HepG2 (cell line): Measurements from ENCODE around the gene CD300LF. TPM values are rescaled to one million over a fixed set of nuclear protein-coding genes. Genes with fewer than 3 reads are reported as not detected.

Source experiments
- ATF7 ChIP-seq, 2 experiments: fragments of 450-650 bp in 1 of 2; sonication (generic) in 1 of 2; formaldehyde crosslinking in 1 of 2; IDR thresholded peaks; 2 replicates each; pipeline versions ENCODE4 v1.4.0 to v1.6.1; 2016 to 2020; ENCODE audit warnings: antibody characterized with exemption in 1 of 2, mild to moderate bottlenecking in 1 of 2, missing genetic modification reagents in 1 of 2
- HCFC1 ChIP-seq: fragments of 150-350 bp; IDR thresholded peaks from 2 replicates; pipeline ENCODE4 v1.6.1; 2014; ENCODE audit warnings: low read depth, low read length
- MAZ ChIP-seq, 2 experiments: sonication (generic) in 1 of 2; formaldehyde crosslinking in 1 of 2; IDR thresholded peaks; 2 replicates each; pipeline versions ENCODE4 v1.5.0 to v1.6.1; 2012 to 2020; ENCODE audit warnings: low read depth in 2 of 2, mild to moderate bottlenecking in 2 of 2, borderline replicate concordance in 1 of 2, improper control_type of control experiment in 1 of 2, low read length in 1 of 2, missing genetic modification reagents in 1 of 2, moderate library complexity in 1 of 2
- MBNL3 ChIP-seq: fragments of 250-450 bp; sonication (Bioruptor Pico); conservative IDR thresholded peaks from 2 replicates; pipeline ENCODE4 v1.8.0; 2022; ENCODE audit warnings: mild to moderate bottlenecking, inconsistent platforms
- NFIC ChIP-seq: IDR thresholded peaks from 2 replicates; pipeline ENCODE4 v1.6.1; 2012; ENCODE audit warnings: mild to moderate bottlenecking, low read length, inconsistent platforms
- POLR2G ChIP-seq: fragments of 200-400 bp; formaldehyde crosslinking; IDR thresholded peaks from 2 replicates; pipeline ENCODE4 v1.6.1; 2018; ENCODE audit warnings: mild to moderate bottlenecking, low read depth, low read length, moderate library complexity
- SPEN ChIP-seq: sonication (generic); formaldehyde crosslinking; IDR thresholded peaks from 2 replicates; pipeline ENCODE4 v1.5.1; 2020; ENCODE audit warnings: low read depth, mild to moderate bottlenecking, missing genetic modification reagents
- STAG1 ChIP-seq: sonication (generic); formaldehyde crosslinking; IDR thresholded peaks from 2 replicates; pipeline ENCODE4 v1.4.0; 2020; ENCODE audit warnings: missing genetic modification reagents
- TEAD2 ChIP-seq: sonication (generic); formaldehyde crosslinking; IDR thresholded peaks from 2 replicates; pipeline ENCODE4 v1.9.0; 2021; ENCODE audit warnings: missing genetic modification reagents
- ZNF883 ChIP-seq: sonication (generic); formaldehyde crosslinking; IDR thresholded peaks from 2 replicates; pipeline ENCODE4 v1.5.1; 2020; ENCODE audit warnings: mild to moderate bottlenecking, missing genetic modification reagents; ENCODE audit errors: not compliant biosample characterization
- polyA plus RNA-seq, 8 experiments: library from polyadenylated mRNA; depleted of rRNA in 3 of 8; stranded (reverse) in 7 of 8; unstranded in 1 of 8; fragments of >200 nt; fragmentation: Illumina TruSeq in 4 of 8; extraction: Trizol in 4 of 8; gene quantifications; 2 replicates each; pipeline versions ENCODE4 v1.2.1 to v1.2.3, GENCODE V29; 2011 to 2016; ENCODE audit warnings: low read depth in 4 of 8, missing spikeins in 1 of 8, mixed read lengths in 1 of 8; ENCODE audit not compliant: insufficient read depth in 1 of 8
- total RNA-seq, 5 experiments: library from RNA; depleted of rRNA; stranded (reverse); fragments of >200 nt; fragmentation: Illumina TruSeq; extraction: Trizol; gene quantifications; 2 replicates each; pipeline ENCODE4 v1.2.3, GENCODE V29; 2016; ENCODE audit warnings: low read depth in 1 of 5
- TF ChIP-seq, protein P1 (sequence below): sonication (generic); formaldehyde crosslinking; IDR thresholded peaks from 2 replicates; pipeline ENCODE4 v1.4.0; 2020; ENCODE audit warnings: missing genetic modification reagents, borderline replicate concordance
- TF ChIP-seq, protein P2 (sequence below): IDR thresholded peaks from 2 replicates; pipeline ENCODE4 v1.6.1; 2016; ENCODE audit warnings: missing compliant biosample characterization, missing genetic modification reagents, borderline replicate concordance
- TF ChIP-seq, protein P3 (sequence below): sonication (generic); formaldehyde crosslinking; IDR thresholded peaks from 2 replicates; pipeline ENCODE4 v1.5.0; 2020; ENCODE audit warnings: missing genetic modification reagents
- TF ChIP-seq, protein P4 (sequence below): sonication (generic); formaldehyde crosslinking; IDR thresholded peaks from 2 replicates; pipeline ENCODE4 v1.8.1; 2023; ENCODE audit warnings: mild to moderate bottlenecking, missing genetic modification reagents
- TF ChIP-seq, protein P5 (sequence below): sonication (generic); formaldehyde crosslinking; IDR thresholded peaks from 2 replicates; pipeline ENCODE4 v1.4.0; 2020; ENCODE audit warnings: missing genetic modification reagents, low read depth, mild to moderate bottlenecking, borderline replicate concordance
- TF ChIP-seq, protein P6 (sequence below): sonication (generic); formaldehyde crosslinking; IDR thresholded peaks from 2 replicates; pipeline ENCODE4 v1.4.0; 2020; ENCODE audit warnings: missing genetic modification reagents

Gene CD300LF
- total and polyA plus RNA-seq, 2 of the 13 experiments (the other 11 are each of a cell fraction or from before 2014, with no cell fraction given) = not detected

DNA sequence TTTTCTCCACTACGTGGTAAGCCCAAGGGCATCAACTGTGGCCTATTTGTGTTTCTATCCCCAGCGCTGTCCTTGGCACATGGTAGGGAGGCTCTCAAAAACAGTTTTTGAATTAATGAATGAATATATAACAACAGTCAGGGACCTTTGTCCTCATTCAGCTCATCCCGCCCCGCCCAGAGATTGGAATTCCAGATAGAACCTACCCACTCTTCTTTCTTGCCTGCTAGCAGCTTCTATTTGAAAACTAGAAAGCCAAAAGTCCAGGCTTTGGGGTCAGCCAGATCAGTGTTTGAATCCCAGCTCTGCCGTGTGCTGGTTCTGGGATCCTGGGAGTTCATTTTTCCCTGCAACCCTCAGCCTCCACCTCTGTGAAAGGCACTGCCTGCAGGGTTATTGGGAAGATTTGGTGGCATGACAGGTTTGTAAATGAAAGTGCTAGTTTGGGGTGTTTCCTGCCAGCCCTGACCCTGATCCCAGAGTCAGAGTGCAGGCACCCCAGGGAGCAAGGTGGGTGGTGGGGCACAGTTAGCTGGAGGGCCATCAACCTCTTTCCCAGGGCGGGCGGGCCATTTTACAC is 40.2 kb upstream of the CD300LF start (continued):
- TF ChIP-seq, protein P1, sequence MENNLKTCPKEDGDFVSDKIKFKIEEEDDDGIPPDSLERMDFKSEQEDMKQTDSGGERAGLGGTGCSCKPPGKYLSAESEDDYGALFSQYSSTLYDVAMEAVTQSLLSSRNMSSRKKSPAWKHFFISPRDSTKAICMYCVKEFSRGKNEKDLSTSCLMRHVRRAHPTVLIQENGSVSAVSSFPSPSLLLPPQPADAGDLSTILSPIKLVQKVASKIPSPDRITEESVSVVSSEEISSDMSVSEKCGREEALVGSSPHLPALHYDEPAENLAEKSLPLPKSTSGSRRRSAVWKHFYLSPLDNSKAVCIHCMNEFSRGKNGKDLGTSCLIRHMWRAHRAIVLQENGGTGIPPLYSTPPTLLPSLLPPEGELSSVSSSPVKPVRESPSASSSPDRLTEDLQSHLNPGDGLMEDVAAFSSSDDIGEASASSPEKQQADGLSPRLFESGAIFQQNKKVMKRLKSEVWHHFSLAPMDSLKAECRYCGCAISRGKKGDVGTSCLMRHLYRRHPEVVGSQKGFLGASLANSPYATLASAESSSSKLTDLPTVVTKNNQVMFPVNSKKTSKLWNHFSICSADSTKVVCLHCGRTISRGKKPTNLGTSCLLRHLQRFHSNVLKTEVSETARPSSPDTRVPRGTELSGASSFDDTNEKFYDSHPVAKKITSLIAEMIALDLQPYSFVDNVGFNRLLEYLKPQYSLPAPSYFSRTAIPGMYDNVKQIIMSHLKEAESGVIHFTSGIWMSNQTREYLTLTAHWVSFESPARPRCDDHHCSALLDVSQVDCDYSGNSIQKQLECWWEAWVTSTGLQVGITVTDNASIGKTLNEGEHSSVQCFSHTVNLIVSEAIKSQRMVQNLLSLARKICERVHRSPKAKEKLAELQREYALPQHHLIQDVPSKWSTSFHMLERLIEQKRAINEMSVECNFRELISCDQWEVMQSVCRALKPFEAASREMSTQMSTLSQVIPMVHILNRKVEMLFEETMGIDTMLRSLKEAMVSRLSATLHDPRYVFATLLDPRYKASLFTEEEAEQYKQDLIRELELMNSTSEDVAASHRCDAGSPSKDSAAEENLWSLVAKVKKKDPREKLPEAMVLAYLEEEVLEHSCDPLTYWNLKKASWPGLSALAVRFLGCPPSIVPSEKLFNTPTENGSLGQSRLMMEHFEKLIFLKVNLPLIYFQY (CRISPR knock-in tag) = no peak
- TF ChIP-seq MAZ (IDR thresholded peaks at IDR 0.05; ENCODE audit: borderline replicate concordance, low read depth, low read length) = no peak
- TF ChIP-seq MAZ (CRISPR knock-in tag; IDR thresholded peaks at IDR 0.05; ENCODE audit: low read depth) = 0 out of 2 replicates have a peak, but pooled peaks have one; percentile 2
- TF ChIP-seq, protein P2, sequence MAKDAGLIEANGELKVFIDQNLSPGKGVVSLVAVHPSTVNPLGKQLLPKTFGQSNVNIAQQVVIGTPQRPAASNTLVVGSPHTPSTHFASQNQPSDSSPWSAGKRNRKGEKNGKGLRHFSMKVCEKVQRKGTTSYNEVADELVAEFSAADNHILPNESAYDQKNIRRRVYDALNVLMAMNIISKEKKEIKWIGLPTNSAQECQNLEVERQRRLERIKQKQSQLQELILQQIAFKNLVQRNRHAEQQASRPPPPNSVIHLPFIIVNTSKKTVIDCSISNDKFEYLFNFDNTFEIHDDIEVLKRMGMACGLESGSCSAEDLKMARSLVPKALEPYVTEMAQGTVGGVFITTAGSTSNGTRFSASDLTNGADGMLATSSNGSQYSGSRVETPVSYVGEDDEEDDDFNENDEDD (CRISPR knock-in tag) = no peak; the same call in 1 of the 2 replicates
- no peak for TF ChIP-seq ZNF883 (CRISPR knock-in tag)
- TF ChIP-seq, protein P3, sequence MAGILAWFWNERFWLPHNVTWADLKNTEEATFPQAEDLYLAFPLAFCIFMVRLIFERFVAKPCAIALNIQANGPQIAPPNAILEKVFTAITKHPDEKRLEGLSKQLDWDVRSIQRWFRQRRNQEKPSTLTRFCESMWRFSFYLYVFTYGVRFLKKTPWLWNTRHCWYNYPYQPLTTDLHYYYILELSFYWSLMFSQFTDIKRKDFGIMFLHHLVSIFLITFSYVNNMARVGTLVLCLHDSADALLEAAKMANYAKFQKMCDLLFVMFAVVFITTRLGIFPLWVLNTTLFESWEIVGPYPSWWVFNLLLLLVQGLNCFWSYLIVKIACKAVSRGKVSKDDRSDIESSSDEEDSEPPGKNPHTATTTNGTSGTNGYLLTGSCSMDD (CRISPR knock-in tag) = peak; percentile 27; the same call in 1 of the 2 replicates
- TF ChIP-seq HCFC1 = no peak
- TF ChIP-seq ATF7 (IDR thresholded peaks at IDR 0.05) = no peak
- TF ChIP-seq ATF7 (CRISPR knock-in tag; IDR thresholded peaks at IDR 0.05) = no peak
- TF ChIP-seq NFIC = 0 out of 2 replicates have a peak, but pooled peaks have one; percentile 24
- TF ChIP-seq MBNL3 (CRISPR knock-in tag) = no peak
- TF ChIP-seq, protein P4, sequence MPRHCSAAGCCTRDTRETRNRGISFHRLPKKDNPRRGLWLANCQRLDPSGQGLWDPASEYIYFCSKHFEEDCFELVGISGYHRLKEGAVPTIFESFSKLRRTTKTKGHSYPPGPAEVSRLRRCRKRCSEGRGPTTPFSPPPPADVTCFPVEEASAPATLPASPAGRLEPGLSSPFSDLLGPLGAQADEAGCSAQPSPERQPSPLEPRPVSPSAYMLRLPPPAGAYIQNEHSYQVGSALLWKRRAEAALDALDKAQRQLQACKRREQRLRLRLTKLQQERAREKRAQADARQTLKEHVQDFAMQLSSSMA (CRISPR knock-in tag) = no peak
- 0 out of 2 replicates have a peak, but pooled peaks have one; percentile 3 for TF ChIP-seq SPEN
- TF ChIP-seq POLR2G = no peak
- TF ChIP-seq TEAD2 (CRISPR knock-in tag) = no peak
- TF ChIP-seq, protein P5, sequence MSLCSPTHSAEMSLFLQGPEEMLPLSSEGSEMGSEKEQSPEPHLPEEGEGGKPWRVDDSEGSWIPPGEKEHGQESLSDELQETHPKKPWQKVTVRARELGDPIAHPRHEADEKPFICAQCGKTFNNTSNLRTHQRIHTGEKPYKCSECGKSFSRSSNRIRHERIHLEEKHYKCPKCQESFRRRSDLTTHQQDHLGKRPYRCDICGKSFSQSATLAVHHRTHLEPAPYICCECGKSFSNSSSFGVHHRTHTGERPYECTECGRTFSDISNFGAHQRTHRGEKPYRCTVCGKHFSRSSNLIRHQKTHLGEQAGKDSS (CRISPR knock-in tag) = no peak
- TF ChIP-seq, protein P6, sequence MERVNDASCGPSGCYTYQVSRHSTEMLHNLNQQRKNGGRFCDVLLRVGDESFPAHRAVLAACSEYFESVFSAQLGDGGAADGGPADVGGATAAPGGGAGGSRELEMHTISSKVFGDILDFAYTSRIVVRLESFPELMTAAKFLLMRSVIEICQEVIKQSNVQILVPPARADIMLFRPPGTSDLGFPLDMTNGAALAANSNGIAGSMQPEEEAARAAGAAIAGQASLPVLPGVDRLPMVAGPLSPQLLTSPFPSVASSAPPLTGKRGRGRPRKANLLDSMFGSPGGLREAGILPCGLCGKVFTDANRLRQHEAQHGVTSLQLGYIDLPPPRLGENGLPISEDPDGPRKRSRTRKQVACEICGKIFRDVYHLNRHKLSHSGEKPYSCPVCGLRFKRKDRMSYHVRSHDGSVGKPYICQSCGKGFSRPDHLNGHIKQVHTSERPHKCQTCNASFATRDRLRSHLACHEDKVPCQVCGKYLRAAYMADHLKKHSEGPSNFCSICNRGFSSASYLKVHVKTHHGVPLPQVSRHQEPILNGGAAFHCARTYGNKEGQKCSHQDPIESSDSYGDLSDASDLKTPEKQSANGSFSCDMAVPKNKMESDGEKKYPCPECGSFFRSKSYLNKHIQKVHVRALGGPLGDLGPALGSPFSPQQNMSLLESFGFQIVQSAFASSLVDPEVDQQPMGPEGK (CRISPR knock-in tag) = 0 out of 2 replicates have a peak, but pooled peaks have one; percentile 17
- no peak for TF ChIP-seq STAG1 (CRISPR knock-in tag)
